ENCODE data around the gene NLGN1.

DNA sequence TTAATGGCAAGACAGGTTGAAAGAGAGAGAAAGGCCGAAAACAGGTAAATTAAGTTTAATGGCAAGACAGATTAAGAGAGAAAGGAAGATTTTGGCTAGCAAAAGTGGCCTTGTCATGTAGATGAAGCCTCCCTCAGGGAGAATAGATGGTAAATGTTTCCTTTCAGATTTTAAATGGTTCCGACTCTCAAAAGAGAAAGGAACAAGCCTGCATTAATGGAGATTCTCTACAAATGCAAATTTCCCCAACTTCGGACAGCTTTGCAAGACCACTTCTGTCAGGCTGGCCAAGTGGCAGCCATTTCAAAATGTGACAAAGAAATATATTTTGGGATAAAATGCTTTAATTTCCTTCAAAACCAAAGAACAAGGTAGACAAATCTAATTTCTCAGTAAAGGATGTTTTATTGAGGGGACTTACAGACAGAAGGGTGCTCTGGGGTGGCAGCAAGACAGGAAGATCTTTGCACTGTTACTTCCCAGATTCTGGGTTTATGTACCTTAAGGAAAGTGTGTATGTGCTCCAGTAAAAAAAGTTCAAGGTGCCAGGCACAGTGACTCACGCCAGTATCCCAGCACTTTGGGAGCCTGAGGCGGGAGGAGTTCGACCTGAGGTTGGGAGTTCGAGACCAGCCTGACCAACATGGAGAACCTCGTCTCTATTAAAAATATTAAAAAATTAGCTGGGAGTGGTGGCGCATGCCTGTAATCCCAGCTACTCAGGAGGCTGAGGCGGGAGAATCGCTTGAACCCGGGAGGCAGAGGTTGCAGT lies 835.3 kb downstream of the NLGN1 start:
- TF ChIP-seq SREBF2 (IDR thresholded peaks at IDR 0.05), result no peak
- TF ChIP-seq, protein P1, sequence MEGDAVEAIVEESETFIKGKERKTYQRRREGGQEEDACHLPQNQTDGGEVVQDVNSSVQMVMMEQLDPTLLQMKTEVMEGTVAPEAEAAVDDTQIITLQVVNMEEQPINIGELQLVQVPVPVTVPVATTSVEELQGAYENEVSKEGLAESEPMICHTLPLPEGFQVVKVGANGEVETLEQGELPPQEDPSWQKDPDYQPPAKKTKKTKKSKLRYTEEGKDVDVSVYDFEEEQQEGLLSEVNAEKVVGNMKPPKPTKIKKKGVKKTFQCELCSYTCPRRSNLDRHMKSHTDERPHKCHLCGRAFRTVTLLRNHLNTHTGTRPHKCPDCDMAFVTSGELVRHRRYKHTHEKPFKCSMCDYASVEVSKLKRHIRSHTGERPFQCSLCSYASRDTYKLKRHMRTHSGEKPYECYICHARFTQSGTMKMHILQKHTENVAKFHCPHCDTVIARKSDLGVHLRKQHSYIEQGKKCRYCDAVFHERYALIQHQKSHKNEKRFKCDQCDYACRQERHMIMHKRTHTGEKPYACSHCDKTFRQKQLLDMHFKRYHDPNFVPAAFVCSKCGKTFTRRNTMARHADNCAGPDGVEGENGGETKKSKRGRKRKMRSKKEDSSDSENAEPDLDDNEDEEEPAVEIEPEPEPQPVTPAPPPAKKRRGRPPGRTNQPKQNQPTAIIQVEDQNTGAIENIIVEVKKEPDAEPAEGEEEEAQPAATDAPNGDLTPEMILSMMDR (IDR thresholded peaks at IDR 0.05), result no peak
- TF ChIP-seq CBX2 (IDR thresholded peaks at IDR 0.05; ENCODE audit: borderline replicate concordance, low read depth), result no peak
